ENCODE data around the gene IFNA14.
"Not testable (repeated sequence)": the region's sequence is repeated elsewhere in the genome, so short reads cannot be mapped to it uniquely, and the experiment has no call there.

DNA sequence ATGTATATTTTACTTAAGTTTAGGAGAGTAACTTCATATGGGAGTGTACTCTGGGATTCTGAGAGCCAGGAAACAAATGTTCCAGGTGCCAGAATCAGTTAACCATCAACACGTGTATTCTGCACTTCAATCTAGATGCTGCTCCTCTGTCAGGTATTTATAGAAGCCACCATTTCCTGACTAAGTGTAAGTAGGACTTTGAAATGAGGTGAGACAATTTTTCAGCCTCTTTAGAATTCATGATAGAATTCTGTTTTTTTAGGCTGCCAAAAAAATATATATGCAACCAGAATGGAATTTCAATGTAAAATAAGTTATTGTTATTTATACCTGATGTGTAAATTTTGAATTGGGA lies 3.5 kb downstream of the IFNA14 start:
- TF ChIP-seq, protein P1, sequence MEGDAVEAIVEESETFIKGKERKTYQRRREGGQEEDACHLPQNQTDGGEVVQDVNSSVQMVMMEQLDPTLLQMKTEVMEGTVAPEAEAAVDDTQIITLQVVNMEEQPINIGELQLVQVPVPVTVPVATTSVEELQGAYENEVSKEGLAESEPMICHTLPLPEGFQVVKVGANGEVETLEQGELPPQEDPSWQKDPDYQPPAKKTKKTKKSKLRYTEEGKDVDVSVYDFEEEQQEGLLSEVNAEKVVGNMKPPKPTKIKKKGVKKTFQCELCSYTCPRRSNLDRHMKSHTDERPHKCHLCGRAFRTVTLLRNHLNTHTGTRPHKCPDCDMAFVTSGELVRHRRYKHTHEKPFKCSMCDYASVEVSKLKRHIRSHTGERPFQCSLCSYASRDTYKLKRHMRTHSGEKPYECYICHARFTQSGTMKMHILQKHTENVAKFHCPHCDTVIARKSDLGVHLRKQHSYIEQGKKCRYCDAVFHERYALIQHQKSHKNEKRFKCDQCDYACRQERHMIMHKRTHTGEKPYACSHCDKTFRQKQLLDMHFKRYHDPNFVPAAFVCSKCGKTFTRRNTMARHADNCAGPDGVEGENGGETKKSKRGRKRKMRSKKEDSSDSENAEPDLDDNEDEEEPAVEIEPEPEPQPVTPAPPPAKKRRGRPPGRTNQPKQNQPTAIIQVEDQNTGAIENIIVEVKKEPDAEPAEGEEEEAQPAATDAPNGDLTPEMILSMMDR (conservative IDR thresholded peaks at IDR 0.05; ENCODE audit: low read length), result not testable (repeated sequence)
- TF ChIP-seq EZH2phosphoT487 (IDR thresholded peaks at IDR 0.05; ENCODE audit: borderline replicate concordance), result not testable (repeated sequence)
